Measurements from ENCODE around the gene TFPT. TPM values are rescaled to one million over a fixed set of nuclear protein-coding genes. Genes with fewer than 3 reads are reported as not detected.

Gene TFPT
- total and polyA plus RNA-seq, 2 of the 4 experiments (the other 2 are of a cell fraction), result 7.9 to 17.1 TPM

GRCh38 chr19:54160182-54160811, 44.8 kb upstream of the TFPT start:
- Histone ChIP-seq H4K20me1 (ENCODE audit: insufficient read depth, low read length) (no peaks in the 10 kb centered on the region), H3K36me3 (ENCODE audit: control insufficient read depth, insufficient read depth, low read length) (peaks cover 17% of the 10 kb centered on the region), H3K9me3 (ENCODE audit: control insufficient read depth, insufficient read depth, low read length) (no peaks in the 10 kb centered on the region), H3K14ac (replicated peaks; ENCODE audit: low read depth, low read length) (peak overlapping the region; percentile 23; the same call in 1 of the 2 replicates), H3K4me1 (ENCODE audit: control insufficient read depth, insufficient read depth, low read length) (peaks cover 11% of the 10 kb centered on the region), H3K56ac (ENCODE audit: extremely low read depth, insufficient read depth, low read length) (peak overlapping the region; percentile 64), H3K27ac (ENCODE audit: insufficient read depth, low read length) (peak overlapping the region; percentile 67), H4K91ac (ENCODE audit: insufficient read depth, low read depth, low read length) (peak overlapping the region; percentile 68), H2BK15ac (ENCODE audit: low read depth, low read length) (no peak overlapping the region), H2BK5ac (ENCODE audit: low read depth, low read length, poor library complexity, severe bottlenecking) (peak overlapping the region; percentile 47), H3K18ac (ENCODE audit: low read depth, low read length) (no peak overlapping the region), H4K5ac (ENCODE audit: low read depth, low read length) (peak overlapping the region; percentile 8), H3K9ac (ENCODE audit: low read depth, low read length) (peak overlapping the region; percentile 68), H3K23ac (ENCODE audit: low read depth, low read length) (peak overlapping the region; percentile 64; the same call in 1 of the 2 replicates), H3K4me2 (ENCODE audit: low read depth, low read length) (peak overlapping the region; percentile 73), H2AFZ (replicated peaks; ENCODE audit: low read length, poor library complexity) (peak overlapping the region; percentile 97), H3K9me1 (ENCODE audit: insufficient read depth, low read length) (no peaks in the 10 kb centered on the region; the same call in none of the 2 replicates), H2BK20ac (ENCODE audit: low read depth, low read length) (no peak overlapping the region), H2AK5ac (ENCODE audit: low read depth, low read length) (peak overlapping the region; percentile 69), H2BK120ac (ENCODE audit: low read depth, low read length) (no peak overlapping the region), H3K4ac (ENCODE audit: low read depth, low read length) (peak overlapping the region; percentile 55), H3K4me3 (ENCODE audit: insufficient read depth, low read depth, low read length) (peak overlapping the region; percentile 52), H3K27me3 (ENCODE audit: control insufficient read depth, insufficient read depth, low read length) (no peaks in the 10 kb centered on the region), H2AK9ac (replicated peaks; ENCODE audit: low read depth, low read length, poor library complexity) (peak overlapping the region; percentile 89), H4K8ac (ENCODE audit: low read depth in 2 of 2, low read length in 2 of 2) (peak overlapping the region; percentile 49 to 82; a peak in 2 of 4 replicates), H3K79me1 (ENCODE audit: low read depth in 1 of 2, low read length in 2 of 2) (peaks cover 10 to 38% of the 10 kb centered on the region in 2 experiments; a peak in 3 of 4 replicates)
- TF ChIP-seq SMC3 (IDR thresholded peaks at IDR 0.05; ENCODE audit: low read depth, low read length) (peak; percentile 3; the same call in 1 of the 2 replicates), MAZ (IDR thresholded peaks at IDR 0.05; ENCODE audit: borderline replicate concordance, low read depth, low read length) (no peak), NFE2L2 (IDR thresholded peaks at IDR 0.05; ENCODE audit: low read depth, low read length) (no peak), ELK1 (IDR thresholded peaks at IDR 0.05; ENCODE audit: borderline replicate concordance, low read depth, low read length) (no peak), FOS (IDR thresholded peaks at IDR 0.05; ENCODE audit: low read depth, low read length) (no peak)
- intact Hi-C loops (cut with micrococcal nuclease) (no loop called here), in situ Hi-C loops (cut with MboI; ENCODE audit: low sequenced_read_pairs) (no loop called here), dilution Hi-C loops (cut with HindIII; ENCODE audit: low sequenced_read_pairs, unreplicated experiment) (no loop called here)
- CTCF ChIA-PET, result no interaction called here
- no peak for ATAC-seq (ENCODE audit: low read depth)
- POLR2A ChIA-PET (ENCODE audit: unreplicated experiment), result interaction anchor here (1.0 to 1.9 kb wide), 2 partner anchors 29 to 40 kb away, joined by 3 to 5 read pairs; partner anchors contain the start of genes MBOAT7 and RPS9
- 2% methylated on average over 12 of the region's 28 CpGs; no CpG with 5 or more reads in 1 of the 2 experiments for WGBS, 2 experiments (ENCODE audit: extremely low coverage in 2 of 2, insufficient read length in 1 of 2)
- DNase-seq, result peak; percentile 57
- no TSS peak for BruUV-seq (replicated peaks)

All from IMR-90 (cell line).